ENCODE results near the gene USP22. TPM values are rescaled to one million over a fixed set of nuclear protein-coding genes. Genes with fewer than 3 reads are reported as not detected.

USP22 gene
- total RNA-seq, 5 donors from 2014 or later (not counting 1 experiment from before 2014, with no cell fraction given): 128 to 184 (median 136) TPM

DNA sequence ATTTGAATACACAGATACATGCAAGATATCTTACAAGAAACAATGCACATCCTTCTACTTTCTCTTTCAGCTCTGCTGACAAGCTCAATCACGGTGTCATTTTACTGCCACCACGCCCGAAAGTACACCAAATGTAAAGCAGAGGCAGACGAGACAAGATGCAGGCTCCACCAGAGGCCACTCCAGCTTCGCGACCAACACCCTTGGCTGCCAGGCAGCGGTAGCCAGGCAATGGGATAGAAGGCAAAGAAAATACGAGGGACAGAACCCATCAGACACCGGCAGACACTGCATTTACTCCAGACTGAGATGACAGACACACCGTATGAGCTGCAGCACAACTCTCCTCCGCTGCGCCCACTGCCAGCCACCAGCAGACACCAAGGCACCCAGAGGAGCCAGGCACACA lies 41.0 kb downstream of the USP22 start:
- ATAC-seq (replicated peaks in 1 of 4) (no peak), DNase-seq (no peak)
- H3K4me3 ChIP-seq (ENCODE audit: control insufficient read depth in 1 of 2, extremely low read depth in 1 of 2, low read length in 1 of 2): no peak overlapping the region
- H3K27ac ChIP-seq (ENCODE audit: low read length): no peak overlapping the region
- H3K4me1 ChIP-seq (ENCODE audit: control insufficient read depth in 1 of 2, extremely low read depth in 1 of 2, insufficient read depth in 2 of 2, low read length in 2 of 2): peaks cover 0 to 16% of the 10 kb centered on the region in 2 experiments
- H3K9me3 ChIP-seq: no peaks in the 10 kb centered on the region
- Mint-ChIP-seq H3K36me3 (peaks cover 41% of the 10 kb centered on the region), H3K27me3 (no peaks in the 10 kb centered on the region), H3K9me3 (no peaks in the 10 kb centered on the region), H3K4me1 (peaks cover 29 to 42% (median 31%) of the 10 kb centered on the region in 3 donors), H3K4me3 (peak overlapping the region in 1 of 3 donors; percentile 18), H3K27ac (peak overlapping the region; percentile 68 to 75)
- no peaks in the 10 kb centered on the region for H3K27me3 ChIP-seq (replicated peaks in 1 of 2; ENCODE audit: control insufficient read depth in 2 of 2, extremely low read depth in 1 of 2, insufficient read depth in 2 of 2, low read length in 1 of 2)
- ChIA-PET CTCF (no interaction called here), POLR2A (interaction anchor here in 1 of 2 donors (0.5 kb wide), 1 partner anchor 9 kb away, joined by 13 read pairs; no protein-coding TSS in a partner anchor)
- 81% methylated on average over 11 of the region's 12 CpGs for WGBS (ENCODE audit: insufficient coverage)
- H3K36me3 ChIP-seq (ENCODE audit: control insufficient read depth in 2 of 2, extremely low read depth in 1 of 2, insufficient read depth in 1 of 2, low read length in 1 of 2): peaks cover 27 to 59% of the 10 kb centered on the region in 2 donors

DNA sequence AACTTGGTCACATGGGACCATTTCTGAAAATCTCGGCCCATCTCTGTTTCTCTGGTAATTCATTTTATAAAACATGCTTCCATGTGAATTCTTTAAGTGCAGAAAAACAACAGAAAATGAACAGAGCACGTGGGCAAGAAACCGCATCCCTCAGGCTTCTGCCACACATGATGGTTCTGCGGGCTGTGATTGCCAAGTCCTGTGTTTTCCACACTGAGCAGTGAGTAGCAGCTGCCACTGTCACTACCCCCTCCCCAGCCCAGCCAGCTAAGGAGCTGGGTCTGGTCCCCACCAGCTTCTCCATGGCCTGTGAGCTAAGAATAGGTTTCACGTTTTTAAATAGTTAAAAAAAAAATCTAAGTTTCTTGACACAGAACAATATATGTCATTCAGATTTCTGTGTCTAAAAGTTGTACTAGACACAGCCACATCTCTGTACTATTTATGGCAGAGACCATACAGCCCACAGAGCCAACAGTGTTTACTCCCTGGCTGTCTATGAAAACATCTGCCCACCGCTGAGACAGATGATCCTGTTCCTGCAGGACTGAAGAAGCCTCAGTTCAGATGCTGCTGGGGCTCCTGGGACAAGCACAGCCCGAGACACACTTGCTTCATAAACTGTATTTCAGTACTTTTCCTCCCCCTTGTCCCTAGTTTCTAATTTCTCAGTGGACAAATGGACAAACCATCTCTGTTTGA lies 41.5 kb downstream of the USP22 start:
- Mint-ChIP-seq H3K9me3 (no peaks in the 10 kb centered on the region), H3K4me1 (peaks cover 29 to 40% (median 31%) of the 10 kb centered on the region in 3 donors), H3K27ac (peak overlapping the region; percentile 68 to 75), H3K27me3 (no peaks in the 10 kb centered on the region), H3K36me3 (peaks cover 37% of the 10 kb centered on the region), H3K4me3 (peak overlapping the region in 1 of 3 donors; percentile 18)
- ChIA-PET CTCF (no interaction called here), POLR2A (interaction anchor here in 1 of 2 donors (0.5 kb wide), 1 partner anchor 8 kb away, joined by 13 read pairs; no protein-coding TSS in a partner anchor)
- peaks cover 0 to 16% of the 10 kb centered on the region in 2 experiments for H3K4me1 ChIP-seq (ENCODE audit: control insufficient read depth in 1 of 2, extremely low read depth in 1 of 2, insufficient read depth in 2 of 2, low read length in 2 of 2)
- WGBS (ENCODE audit: insufficient coverage): 70% methylated on average over 5 of the region's 7 CpGs
- no peaks in the 10 kb centered on the region for H3K27me3 ChIP-seq (replicated peaks in 1 of 2; ENCODE audit: control insufficient read depth in 2 of 2, extremely low read depth in 1 of 2, insufficient read depth in 2 of 2, low read length in 1 of 2)
- no peak overlapping the region for H3K27ac ChIP-seq (ENCODE audit: low read length)
- DNase-seq (no peak), ATAC-seq (replicated peaks in 1 of 4) (peak in 1 of 4 experiments; percentile 35)
- H3K36me3 ChIP-seq (ENCODE audit: control insufficient read depth in 2 of 2, extremely low read depth in 1 of 2, insufficient read depth in 1 of 2, low read length in 1 of 2): peaks cover 27 to 56% of the 10 kb centered on the region in 2 donors
- H3K9me3 ChIP-seq: no peaks in the 10 kb centered on the region
- no peak overlapping the region for H3K4me3 ChIP-seq (ENCODE audit: control insufficient read depth in 1 of 2, extremely low read depth in 1 of 2, low read length in 1 of 2)

- H3K27ac ChIP-seq (ENCODE audit: low read length): no peak overlapping the region
- WGBS (ENCODE audit: insufficient coverage): 96% methylated on average over 5 of the region's 13 CpGs
These were observed 42.8 kb downstream of the USP22 start for GRCh38 chr17:20999841-21000532.

GRCh38 chr17:20999044-20999573 lies 43.7 kb downstream of the USP22 start:
- WGBS (ENCODE audit: insufficient coverage): 56% methylated on average over 6 of the region's 16 CpGs
- H3K27ac ChIP-seq (ENCODE audit: low read length): peak overlapping the region; percentile 11
- H3K4me3 ChIP-seq (ENCODE audit: control insufficient read depth in 1 of 2, extremely low read depth in 1 of 2, low read length in 1 of 2): no peak overlapping the region
- H3K9me3 ChIP-seq: no peaks in the 10 kb centered on the region
- H3K27me3 Mint-ChIP-seq: no peaks in the 10 kb centered on the region
- H3K4me1 Mint-ChIP-seq: peaks cover 29 to 40% (median 31%) of the 10 kb centered on the region in 3 donors
- H3K36me3 ChIP-seq (ENCODE audit: control insufficient read depth in 2 of 2, extremely low read depth in 1 of 2, insufficient read depth in 1 of 2, low read length in 1 of 2): peaks cover 12 to 34% of the 10 kb centered on the region in 2 donors
- peak overlapping the region; percentile 72 to 90 for H3K27ac Mint-ChIP-seq
- ATAC-seq (replicated peaks in 1 of 4) (peak in 1 of 4 experiments; percentile 19), DNase-seq (no peak)
- POLR2A ChIA-PET: no interaction called here
- peaks cover 0 to 3% of the 10 kb centered on the region in 2 experiments for H3K27me3 ChIP-seq (replicated peaks in 1 of 2; ENCODE audit: control insufficient read depth in 2 of 2, extremely low read depth in 1 of 2, insufficient read depth in 2 of 2, low read length in 1 of 2)
- H3K36me3 Mint-ChIP-seq: peaks cover 20% of the 10 kb centered on the region
- H3K9me3 Mint-ChIP-seq: no peaks in the 10 kb centered on the region
- peaks cover 0 to 16% of the 10 kb centered on the region in 2 experiments for H3K4me1 ChIP-seq (ENCODE audit: control insufficient read depth in 1 of 2, extremely low read depth in 1 of 2, insufficient read depth in 2 of 2, low read length in 2 of 2)
- CTCF ChIA-PET: no interaction called here
- H3K4me3 Mint-ChIP-seq: no peak overlapping the region

More at GRCh38 chr17:20999841-21000532, 42.8 kb downstream of the USP22 start:
- ATAC-seq (replicated peaks in 1 of 4) (no peak), DNase-seq (no peak)
- peaks cover 16 to 43% of the 10 kb centered on the region in 2 donors for H3K36me3 ChIP-seq (ENCODE audit: control insufficient read depth in 2 of 2, extremely low read depth in 1 of 2, insufficient read depth in 1 of 2, low read length in 1 of 2)
- H3K4me1 ChIP-seq (ENCODE audit: control insufficient read depth in 1 of 2, extremely low read depth in 1 of 2, insufficient read depth in 2 of 2, low read length in 2 of 2): peaks cover 0 to 16% of the 10 kb centered on the region in 2 experiments
- peaks cover 29 to 40% (median 31%) of the 10 kb centered on the region in 3 donors for H3K4me1 Mint-ChIP-seq
- H3K9me3 ChIP-seq: no peaks in the 10 kb centered on the region
- H3K4me3 ChIP-seq (ENCODE audit: control insufficient read depth in 1 of 2, extremely low read depth in 1 of 2, low read length in 1 of 2): no peak overlapping the region
- peaks cover 26% of the 10 kb centered on the region for H3K36me3 Mint-ChIP-seq
- H3K27me3 ChIP-seq (replicated peaks in 1 of 2; ENCODE audit: control insufficient read depth in 2 of 2, extremely low read depth in 1 of 2, insufficient read depth in 2 of 2, low read length in 1 of 2): no peaks in the 10 kb centered on the region
- H3K27ac Mint-ChIP-seq: peak overlapping the region in 1 of 2 donors; percentile 90
- CTCF ChIA-PET: no interaction called here
- no peak overlapping the region for H3K4me3 Mint-ChIP-seq
- POLR2A ChIA-PET: interaction anchor here in 1 of 2 donors (0.7 kb wide), 1 partner anchor 302 kb away, joined by 3 read pairs; no protein-coding TSS in a partner anchor
- no peaks in the 10 kb centered on the region for H3K9me3 Mint-ChIP-seq
- no peaks in the 10 kb centered on the region for H3K27me3 Mint-ChIP-seq

- no peak for ATAC-seq (replicated peaks in 1 of 4)
These were observed 44.2 kb downstream of the USP22 start for GRCh38 chr17:20998571-20999043.

More at GRCh38 chr17:20998571-20999043, 44.2 kb downstream of the USP22 start:
- Histone ChIP-seq H3K9me3 (no peaks in the 10 kb centered on the region), H3K27me3 (replicated peaks in 1 of 2; ENCODE audit: control insufficient read depth in 2 of 2, extremely low read depth in 1 of 2, insufficient read depth in 2 of 2, low read length in 1 of 2) (peaks cover 0 to 3% of the 10 kb centered on the region in 2 experiments), H3K27ac (ENCODE audit: low read length) (peak overlapping the region; percentile 11), H3K4me1 (ENCODE audit: control insufficient read depth in 1 of 2, extremely low read depth in 1 of 2, insufficient read depth in 2 of 2, low read length in 2 of 2) (peaks cover 0 to 16% of the 10 kb centered on the region in 2 experiments), H3K36me3 (ENCODE audit: control insufficient read depth in 2 of 2, extremely low read depth in 1 of 2, insufficient read depth in 1 of 2, low read length in 1 of 2) (peaks cover 10 to 29% of the 10 kb centered on the region in 2 donors), H3K4me3 (ENCODE audit: control insufficient read depth in 1 of 2, extremely low read depth in 1 of 2, low read length in 1 of 2) (no peak overlapping the region)
- no peaks in the 10 kb centered on the region for H3K27me3 Mint-ChIP-seq
- peaks cover 20% of the 10 kb centered on the region for H3K36me3 Mint-ChIP-seq
- no peak for DNase-seq
- H3K27ac Mint-ChIP-seq: peak overlapping the region; percentile 72 to 90
- H3K9me3 Mint-ChIP-seq: no peaks in the 10 kb centered on the region
- H3K4me1 Mint-ChIP-seq: peaks cover 29 to 40% (median 31%) of the 10 kb centered on the region in 3 donors
- ChIA-PET POLR2A (no interaction called here), CTCF (no interaction called here)
- H3K4me3 Mint-ChIP-seq: no peak overlapping the region
- WGBS (ENCODE audit: insufficient coverage): 0% methylated on average over 1 of the region's 5 CpGs

Data from T-cell (primary cell).